ENCODE data around the gene COMT. TPM values are rescaled to one million over a fixed set of nuclear protein-coding genes. Genes with fewer than 3 reads are reported as not detected.

The COMT gene
- total and polyA plus RNA-seq, 9 of the 15 experiments (the other 6 are each of a cell fraction or from before 2014, with no cell fraction given), result 12.5 to 351 (median 155) TPM

- TF ChIP-seq POLR2G (IDR thresholded peaks at IDR 0.05; ENCODE audit: low read depth, low read length), result 0 out of 2 replicates have a peak, but pooled peaks have one; percentile 7
Measured at GRCh38 chr22:19981171-19981960, 39.8 kb downstream of the COMT start (continued).

- in situ Hi-C loops (cut with MboI) (no loop called here), intact Hi-C loops (cut with micrococcal nuclease) (no loop called here)
- Histone ChIP-seq H4K20me1 (replicated peaks; ENCODE audit: control insufficient read depth, insufficient read depth, low read length) (peaks cover 54% of the 10 kb centered on the region), H3K4me3 (no peak overlapping the region), H3K79me2 (ENCODE audit: control insufficient read depth, insufficient read depth, low read length) (no peaks in the 10 kb centered on the region), H3K4me2 (ENCODE audit: insufficient read depth, low read length) (no peak overlapping the region), H3K4me1 (replicated peaks in 1 of 2; ENCODE audit: control insufficient read depth in 2 of 2, insufficient read depth in 2 of 2, low read length in 2 of 2) (peaks cover 11 to 80% of the 10 kb centered on the region in 2 experiments), H3K27me3 (ENCODE audit: control insufficient read depth in 2 of 2, insufficient read depth in 2 of 2, low read length in 2 of 2) (no peaks in the 10 kb centered on the region), H3K9me3 (replicated peaks; ENCODE audit: control insufficient read depth, insufficient read depth, low read depth, low read length) (no peaks in the 10 kb centered on the region), H3K9ac (ENCODE audit: insufficient read depth in 1 of 2, low read depth in 2 of 2, low read length in 2 of 2) (peak overlapping the region in 1 of 2 experiments; percentile 39; a peak in 2 of 4 replicates), H3K36me3 (ENCODE audit: control insufficient read depth, insufficient read depth, low read length) (peaks cover 30% of the 10 kb centered on the region; the same call in 2 of the 3 replicates), H3K9me1 (ENCODE audit: control insufficient read depth, insufficient read depth, low read length) (peaks cover 18% of the 10 kb centered on the region), H3K27ac (ENCODE audit: extremely low read depth, low read depth, low read length) (no peak overlapping the region), H2AFZ (ENCODE audit: low read depth, low read length) (no peak overlapping the region)
- FAIRE-seq (no peak), ATAC-seq (no peak), DNase-seq (ENCODE audit: extremely low read depth in 1 of 4, low spot score in 3 of 4) (no peak)
- ChIA-PET POLR2A (interaction anchor here (0.6 to 5.7 kb wide), 11 partner anchors 9 to 271 kb away, joined by 3 to 56 read pairs (median 3); no protein-coding TSS in a partner anchor), CTCF (ENCODE audit: low intra/inter-chr PET ratio) (no interaction called here)
- 82% methylated on average over 16 of the region's 16 CpGs for WGBS (ENCODE audit: insufficient coverage, low coverage, missing lambda C conversion rate)
- BruUV-seq (replicated peaks), result no TSS peak
- TF ChIP-seq CHD7 (IDR thresholded peaks at IDR 0.05; ENCODE audit: low read depth, low read length), result peak; percentile 25
Measured at GRCh38 chr22:19981961-19982920, 40.7 kb downstream of the COMT start.
